Fibroblast of skin of left biceps (primary cell): ENCODE data around the gene DOK4.
"Not testable (repeated sequence)": the region's sequence is repeated elsewhere in the genome, so short reads cannot be mapped to it uniquely, and the experiment has no call there.

ENCODE experiments used
- DNase-seq, 2 experiments: peaks; one replicate each; pipeline ENCODE4 v3.0.0-alpha.2; 2013; ENCODE audit warnings: low read depth in 2 of 2

The DOK4 gene

DNA sequence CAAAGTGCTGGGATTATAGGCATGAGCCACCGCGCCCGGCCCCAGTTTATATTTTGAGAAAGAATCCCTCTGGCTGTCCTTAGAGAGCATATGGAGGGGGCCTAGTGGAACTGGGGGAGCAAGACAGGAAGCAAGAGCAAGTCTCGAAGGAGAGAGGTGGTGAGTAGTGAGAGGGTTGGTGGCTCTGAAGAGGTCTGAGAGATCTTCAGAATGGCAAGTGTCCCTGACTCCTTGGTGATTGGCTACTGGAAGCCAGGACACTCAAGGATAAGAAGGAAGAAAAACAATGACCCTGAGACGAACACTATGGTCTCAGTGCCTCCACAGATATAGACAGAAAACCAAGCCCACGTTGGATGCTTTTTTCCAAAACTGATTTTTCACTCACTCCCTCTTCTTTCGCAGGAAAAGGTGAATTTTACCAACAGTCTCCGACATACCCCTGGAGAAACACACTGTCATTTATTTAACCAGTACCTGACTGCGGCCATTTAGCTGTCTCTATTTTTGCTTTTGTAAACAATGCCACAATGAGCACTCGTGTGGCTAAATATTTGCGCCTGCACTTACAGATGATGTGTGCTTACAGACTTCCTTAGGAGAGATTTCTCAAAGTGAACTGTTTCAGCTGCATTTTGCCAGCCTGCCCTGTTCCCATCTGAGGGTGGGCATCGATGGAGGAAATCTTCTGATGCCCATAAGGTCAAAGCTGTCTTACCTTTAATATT lies 15.9 kb upstream of the DOK4 start:
- DNase-seq: no peak

DNA sequence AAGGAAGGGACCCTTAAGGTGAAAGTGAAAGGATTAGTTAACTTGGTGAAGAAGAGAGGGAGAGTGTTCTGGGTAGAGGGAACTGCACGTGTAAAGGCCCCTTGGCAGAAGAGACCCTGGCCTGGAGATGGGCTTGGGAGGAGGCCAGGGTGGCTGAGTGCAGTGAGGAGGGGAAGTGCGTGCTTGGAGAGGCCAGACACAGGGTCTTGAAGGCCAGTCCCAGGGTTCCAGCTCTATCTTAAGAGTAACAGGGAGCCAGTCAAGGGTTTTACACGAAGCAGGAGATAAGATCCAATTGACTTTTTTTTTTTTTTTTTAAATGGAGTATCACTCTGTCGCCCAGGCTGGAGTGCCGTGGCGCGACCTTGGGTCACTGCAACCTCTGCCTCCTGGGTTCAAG lies 15.2 kb upstream of the DOK4 start:
- no peak for DNase-seq

DNA sequence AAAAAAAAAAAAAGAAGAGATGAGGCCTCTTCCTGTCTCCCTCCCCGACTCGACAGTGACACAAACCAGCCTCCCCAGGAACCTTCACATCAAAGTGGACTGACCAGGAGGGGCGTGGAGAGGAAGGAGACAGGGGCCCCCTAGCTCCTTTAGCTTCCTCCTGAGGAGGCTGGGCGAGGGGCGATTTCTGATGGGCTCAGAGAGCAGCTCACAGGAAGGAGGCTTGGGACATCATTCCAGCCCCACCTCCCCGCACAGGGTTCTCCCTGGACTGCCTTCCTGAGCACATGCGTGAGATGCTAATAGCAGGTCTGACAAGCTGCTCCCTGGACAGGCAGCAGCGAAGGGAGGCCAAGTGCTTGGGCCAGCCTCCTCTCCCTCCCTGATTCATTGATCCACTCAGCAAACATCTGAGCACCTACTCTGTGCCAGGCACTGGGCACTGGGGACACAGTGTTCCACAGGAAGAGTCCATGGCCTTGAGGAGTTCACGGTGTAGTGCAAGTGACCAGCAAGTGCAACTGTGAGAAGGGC lies 14.4 kb upstream of the DOK4 start:
- DNase-seq: no peak

DNA sequence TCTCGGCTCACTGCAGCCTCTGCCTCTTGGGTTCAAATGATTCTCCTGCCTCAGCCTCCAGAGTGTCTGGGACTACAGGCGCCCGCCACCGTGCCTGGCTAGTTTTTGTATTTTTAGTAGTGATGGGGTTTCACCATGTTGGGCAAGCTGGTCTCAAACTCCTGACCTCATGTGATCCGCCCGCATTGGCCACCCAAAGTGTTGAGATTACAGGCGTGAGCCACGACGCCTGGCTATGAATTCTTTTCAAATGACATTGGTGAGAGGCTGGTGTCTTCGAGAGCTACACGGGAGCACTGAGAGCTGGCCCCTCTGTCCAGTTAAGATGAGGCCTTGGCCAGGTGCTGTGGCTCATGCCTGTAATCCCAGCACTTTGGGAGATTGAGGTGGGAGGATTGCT lies 13.6 kb upstream of the DOK4 start:
- not testable (repeated sequence) for DNase-seq

DNA sequence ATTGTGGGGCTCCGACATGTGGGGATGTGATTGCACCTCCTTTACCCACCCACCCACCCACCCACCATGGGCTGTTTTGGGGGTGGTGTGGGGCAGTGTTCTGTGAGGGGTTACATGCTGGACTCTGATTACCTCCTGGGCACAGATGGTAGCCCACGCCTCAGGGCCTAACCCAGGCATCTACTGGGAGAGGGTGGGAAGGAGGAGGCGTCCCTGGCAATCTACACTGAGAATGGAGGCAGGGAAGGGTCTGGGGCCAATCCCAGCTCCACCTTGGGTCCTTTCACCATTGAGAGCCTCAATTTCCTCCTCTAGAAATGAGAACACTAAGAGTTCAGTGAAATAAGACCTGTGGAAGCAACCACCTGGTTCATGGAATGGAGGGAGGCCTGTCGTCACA lies 11.7 kb upstream of the DOK4 start:
- no peak for DNase-seq

DNA sequence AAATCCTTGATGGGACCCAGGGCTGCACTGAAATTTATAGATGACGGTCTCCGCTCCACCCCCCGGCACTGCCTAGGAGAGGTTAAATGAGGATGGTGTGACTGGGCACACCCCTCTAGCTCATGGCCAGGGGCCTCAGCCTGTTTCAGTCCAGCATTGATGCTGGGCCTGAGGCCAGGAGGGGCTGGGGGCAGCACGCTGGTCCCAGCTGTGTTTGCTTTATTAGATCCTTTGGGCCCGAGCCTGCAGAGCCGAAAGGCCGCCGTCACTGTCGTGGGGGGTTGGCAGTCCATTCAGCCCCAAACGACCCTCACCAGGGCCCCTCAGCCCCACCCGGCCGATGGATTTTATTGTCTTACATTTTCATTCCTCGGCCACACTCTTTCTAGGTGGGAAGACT lies 10.8 kb upstream of the DOK4 start:
- no peak for DNase-seq

DNA sequence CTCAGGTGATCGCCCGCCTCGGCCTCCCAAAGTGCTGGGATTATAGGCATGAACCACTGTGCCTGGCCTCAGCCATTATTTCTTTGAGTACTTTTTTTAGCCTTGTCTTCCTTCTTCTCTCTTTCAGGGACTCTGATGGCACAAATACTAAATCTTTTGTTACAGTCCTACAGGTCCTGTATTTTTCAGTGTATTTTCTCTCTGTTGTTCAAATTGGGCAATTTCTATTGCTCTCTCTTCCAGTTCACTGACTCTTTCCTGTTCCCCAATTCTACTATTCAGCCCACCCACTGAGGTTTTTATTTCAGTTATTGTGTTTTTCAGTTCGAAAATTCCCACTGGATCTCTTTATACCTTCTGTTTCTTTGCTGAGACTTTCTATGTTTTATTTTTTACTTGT lies 7.5 kb upstream of the DOK4 start:
- no peak for DNase-seq

DNA sequence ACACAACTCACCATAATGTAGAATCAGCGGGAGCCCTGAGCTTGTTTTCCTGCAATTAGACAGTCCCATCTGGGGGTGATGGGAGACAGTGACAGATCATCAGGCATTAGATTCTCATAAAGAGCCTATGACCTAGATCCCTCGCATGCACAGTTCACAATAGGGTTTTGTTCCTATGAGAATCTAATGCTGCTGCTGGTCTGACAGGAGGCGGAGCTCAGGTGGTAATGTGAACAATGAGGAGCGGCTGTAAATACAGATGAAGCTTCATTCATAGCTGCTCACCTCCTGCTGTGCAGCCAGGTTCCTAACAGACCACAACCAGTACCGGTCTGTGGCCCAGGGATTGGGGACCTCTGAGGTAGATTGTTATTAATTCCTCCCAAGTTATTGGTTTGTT lies 2.9 kb upstream of the DOK4 start:
- DNase-seq: no peak

DNA sequence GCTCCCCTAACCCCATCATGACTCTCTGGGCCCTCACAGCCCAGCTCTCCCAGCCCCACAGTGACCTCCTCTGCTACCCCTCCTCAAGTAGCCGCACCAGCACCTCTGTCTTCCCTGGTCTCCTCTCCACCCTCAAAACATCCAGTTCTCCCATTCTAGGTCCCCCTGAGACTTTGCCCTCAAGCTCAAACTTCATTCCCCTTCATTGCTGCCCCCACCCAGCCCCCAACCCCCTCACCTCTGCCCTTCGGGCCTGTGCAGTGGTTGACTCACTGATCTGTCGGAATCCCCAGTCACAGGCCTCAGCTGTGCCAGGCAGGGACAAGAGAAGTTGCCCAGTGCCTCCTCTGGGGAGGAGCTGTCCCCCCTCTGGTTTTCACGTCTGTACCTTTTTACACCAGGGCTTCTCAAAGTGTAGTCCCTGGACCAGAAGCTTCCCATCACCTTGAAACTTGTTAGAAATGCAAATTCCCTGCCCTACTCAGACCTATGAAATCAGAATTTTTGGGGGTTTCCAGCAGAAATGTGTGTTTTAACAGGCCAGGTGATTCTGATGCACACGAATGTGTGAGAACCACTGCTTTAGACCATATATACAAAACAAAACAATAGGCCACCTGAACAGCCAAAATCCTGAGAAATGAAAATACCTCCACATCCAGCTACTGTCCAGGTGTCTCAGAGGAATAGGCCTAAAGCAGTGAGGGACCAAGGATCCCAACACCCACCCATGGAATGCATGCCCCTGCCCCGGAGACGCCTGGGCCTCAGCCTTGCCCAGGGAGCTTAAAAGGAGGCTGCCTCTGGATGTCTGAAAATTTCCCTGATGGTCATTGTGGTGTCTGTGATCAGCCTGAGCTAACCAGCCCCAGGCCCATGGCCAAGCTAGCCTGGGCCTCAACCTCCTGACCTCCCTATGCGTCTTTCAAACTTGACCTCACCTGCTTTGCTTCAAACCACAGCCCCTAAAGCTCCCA lies 853 bp upstream of the DOK4 start:
- DNase-seq: no peak

DNA sequence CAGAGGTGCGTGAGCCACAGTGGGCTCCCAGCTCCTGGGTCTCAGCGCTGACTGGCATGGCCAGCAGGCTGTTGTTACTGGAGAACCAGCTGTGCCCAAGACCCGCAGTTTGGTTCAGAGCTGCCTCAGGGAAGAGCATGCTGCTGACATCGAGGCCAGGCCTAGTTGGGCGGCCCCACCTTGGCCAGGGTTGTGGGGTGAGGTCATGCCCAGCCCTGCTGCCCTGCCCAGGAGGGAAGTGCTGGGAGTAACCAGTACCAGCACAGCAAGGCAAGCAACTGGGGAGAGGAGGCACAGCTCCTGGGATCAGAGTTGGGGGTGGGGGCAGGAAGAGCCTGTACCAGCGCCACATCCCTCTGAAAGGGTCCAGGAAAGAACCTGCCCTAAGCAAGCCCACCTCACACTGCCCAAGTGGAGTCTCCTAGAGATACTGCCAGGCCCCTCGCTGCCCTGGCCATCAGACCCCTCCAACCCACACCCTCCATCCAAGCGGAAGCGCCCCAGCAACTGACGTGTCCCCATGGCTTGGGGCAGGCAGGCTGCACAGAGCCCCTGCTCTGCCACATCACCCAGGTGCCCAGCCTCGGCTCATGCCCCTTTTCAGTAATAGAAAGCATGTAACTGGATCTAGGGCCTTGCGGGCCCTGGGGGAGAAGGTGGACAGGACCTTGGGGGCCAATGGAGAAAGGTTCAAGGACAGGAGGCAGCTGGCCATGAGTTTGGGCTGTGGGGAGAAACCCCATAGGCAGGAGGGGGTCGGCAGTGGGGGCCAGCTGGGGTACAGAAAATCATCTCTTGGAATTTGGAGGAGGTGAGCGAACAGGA lies 990 bp downstream of the DOK4 start:
- DNase-seq: no peak

DNA sequence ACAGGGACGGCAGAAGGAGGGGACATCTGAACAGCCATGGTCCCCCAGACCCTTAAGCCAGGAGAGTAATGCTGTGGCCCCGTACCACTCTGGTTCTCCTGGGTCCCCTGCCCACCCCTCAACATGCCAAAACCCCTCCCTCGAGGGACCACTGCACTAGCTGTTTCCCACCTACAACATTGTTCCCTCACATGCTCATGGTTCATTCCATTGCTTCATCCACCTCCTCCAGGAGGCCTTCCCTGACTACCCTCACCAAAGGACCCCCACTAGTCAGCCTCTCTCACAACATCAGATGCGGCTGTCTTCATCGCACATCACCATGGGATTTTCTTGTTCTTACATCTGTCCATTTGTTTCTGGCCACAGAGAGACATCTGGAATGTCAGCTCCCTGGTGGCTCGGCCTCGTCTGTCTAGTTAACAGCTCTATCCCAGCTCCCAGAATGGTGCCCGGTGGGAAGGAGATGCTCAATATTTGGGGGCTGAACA lies 1.7 kb downstream of the DOK4 start:
- no peak for DNase-seq

DNA sequence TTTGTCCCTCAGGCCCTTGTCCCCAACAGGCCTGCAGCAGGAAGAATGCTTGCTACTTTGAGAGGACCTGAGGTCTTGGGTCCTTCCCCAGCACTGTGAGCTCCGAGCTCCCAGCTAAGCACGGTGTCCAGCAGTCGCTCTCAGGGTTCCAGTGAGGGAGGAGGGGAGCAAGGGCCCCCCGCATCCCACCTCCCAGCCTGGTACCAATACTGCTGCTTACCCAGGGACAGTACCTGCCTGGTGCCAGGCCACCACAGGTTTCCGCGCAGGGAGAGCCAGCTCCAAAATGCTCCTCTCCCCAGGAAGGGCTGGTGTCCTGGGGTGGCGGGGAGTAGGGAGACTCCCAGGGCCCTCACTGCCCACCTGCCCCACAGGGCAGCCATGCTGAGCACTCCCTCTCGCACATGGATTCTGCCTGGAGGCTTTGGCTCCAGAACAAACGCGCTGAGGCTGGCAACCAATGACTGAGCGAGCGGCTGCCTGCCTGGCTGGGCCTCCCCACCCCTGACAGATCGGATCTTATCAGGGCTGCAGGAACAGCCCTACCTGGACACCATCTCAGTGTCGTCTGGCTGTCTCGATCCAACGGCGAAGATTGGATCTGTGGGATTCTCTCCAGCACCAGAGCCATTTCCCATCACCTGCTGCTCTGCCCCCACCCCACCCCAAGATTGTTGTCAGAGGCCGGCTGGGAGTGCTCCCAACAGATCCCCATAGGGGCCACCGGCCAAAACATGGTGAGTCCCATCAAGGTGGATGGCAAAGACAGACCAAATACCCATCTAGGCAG lies 2.4 kb downstream of the DOK4 start:
- no peak for DNase-seq

DNA sequence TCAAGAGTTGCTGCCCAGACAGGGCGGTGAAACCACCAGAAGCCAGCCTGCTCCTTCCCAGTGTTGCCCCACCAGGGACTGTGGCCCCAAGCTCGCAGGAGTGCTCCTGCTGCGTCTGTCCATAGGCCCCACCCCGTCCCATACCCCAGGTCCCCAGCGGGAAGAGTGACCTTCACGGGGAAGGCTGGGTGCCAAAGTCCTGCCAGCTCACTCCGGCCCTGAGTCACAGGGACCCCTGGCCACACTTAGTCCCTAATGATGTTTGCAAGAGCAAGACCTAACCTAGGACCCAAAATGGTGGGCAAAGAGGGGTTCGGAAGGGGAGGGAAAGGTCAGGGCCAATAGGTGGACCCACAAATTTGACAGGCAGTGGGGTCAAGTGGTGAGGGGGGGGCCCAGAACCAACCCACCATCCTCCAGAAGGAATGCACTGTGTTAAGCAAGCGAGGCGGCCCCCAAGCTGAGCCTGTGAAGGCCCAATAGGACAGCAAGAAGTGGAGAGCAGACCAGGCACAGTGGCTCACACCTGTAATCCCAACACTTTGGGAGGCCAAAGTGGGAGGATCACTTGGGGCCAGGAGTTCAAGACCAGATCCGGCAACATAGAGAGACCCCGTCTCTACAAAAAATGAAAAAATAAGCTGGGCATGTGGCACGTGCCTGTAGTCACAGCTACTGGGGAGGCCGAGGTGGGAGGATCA lies 3.3 kb downstream of the DOK4 start:
- DNase-seq: no peak

DNA sequence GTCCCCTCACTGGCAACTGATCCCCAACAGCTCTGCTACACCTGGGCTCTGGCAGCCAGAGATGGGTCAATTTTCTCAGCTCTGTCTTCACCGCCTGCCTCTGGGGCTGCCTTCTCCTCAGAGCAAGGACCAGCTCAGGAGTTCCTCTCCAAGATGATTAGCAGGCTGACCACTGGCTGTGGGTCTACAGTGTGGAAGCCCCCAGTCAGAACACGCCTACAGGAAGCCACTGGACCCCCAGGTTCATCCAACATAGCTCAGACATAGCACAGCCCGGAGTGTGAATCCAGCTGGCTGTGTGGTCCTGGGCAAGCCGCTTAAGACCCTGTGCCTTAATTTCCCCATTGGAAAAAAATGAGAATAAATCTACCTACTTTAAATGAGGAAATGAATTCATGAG lies 4.9 kb downstream of the DOK4 start:
- no peak for DNase-seq

DNA sequence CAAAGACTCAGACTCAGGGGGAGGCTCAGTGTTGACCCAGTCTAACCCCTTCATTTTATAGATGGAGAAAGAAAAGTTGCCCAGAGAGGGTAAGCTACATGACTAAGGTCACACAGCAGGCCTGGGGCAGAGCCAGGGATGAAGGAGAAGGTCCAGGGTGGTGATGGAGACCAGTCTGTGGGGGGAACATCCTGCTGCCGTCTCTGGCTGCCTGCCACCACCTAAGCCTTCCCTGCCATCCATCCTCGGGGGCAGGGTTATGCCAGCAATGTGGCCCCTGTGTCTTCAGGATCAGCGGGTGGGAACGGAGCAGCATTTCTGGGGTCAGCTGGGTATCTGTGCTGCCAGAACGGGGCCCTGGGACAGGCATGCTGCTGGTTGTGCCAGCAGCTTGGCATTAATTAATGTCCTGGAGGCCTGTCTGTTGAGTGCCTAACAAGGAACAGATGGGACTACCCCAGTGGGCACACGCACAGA lies 5.5 kb downstream of the DOK4 start:
- no peak for DNase-seq

DNA sequence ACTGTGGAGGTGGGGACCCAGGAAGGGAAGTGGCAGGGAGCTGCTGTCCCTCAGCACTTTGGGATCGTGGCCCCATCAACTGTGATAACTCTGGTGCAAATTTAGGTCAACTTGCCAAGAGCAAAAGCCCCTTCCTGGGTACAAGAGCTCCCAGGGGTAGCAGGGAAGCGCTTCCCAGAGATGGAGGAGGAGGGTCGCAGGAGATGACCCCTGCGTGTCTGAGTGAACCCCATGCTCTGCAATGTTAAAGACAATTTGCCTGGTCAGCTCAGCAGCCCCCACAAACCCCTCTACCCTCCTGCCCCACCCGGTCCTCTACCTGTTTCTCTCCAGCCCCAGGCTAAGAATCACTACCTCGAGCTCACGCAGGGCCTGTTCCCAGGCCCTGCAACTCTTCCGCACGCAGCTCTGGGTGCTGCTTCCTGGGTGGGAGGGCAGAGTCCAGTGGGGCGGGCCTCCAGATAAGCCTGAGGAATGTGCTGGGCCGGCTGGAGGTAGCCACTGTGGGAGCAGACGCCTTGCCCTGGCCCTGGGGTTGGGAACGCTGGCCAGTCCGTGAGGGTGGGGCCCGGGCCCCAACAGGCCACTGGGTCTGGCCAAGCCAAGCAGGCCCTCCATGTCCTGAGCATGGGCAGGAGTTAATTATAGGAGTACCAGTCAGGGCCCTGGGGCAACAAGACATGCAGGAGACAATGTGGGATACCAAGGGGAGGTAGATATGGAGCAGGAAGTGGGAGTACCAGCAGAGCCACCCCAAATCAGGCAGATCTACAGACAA lies 6.1 kb downstream of the DOK4 start:
- no peak for DNase-seq

DNA sequence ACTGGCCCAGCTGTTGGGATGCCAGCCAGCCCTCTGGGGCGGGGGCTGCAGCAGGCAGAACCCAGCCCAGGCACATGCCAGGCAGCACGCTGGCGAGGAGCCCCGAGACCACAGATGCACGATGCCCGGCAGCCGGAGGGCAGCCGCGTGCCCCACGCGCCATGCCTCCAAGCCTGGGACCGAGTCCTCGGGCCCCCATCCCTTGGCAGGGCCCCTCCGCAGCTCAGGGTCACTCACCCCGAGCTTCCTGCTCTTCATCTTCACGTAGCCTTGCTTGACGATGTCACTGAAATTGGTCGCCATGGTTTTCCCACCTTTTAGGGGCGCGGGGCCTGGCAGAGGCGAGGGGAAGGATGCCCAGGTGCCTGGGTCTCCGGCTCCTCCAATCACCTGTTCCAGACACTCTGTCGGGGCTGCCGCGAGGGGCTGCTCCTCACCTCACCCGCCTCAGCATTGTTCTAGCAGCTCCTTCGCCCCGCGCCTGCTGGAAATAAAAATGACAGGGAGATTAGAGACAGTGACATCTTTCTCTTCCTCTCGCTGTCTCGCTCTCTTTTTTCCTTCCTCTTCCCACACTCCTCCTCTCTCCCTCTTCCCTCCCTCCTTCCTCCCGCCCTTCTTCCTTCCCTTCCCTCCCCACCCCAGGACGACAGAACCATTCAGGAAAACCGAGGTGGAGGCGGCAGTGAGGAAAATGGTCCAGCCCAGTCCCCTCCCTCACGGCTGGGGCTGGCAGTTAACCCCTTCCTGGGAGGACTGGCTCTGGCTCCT lies 6.9 kb downstream of the DOK4 start:
- peak; percentile 25 to 33 for DNase-seq

DNA sequence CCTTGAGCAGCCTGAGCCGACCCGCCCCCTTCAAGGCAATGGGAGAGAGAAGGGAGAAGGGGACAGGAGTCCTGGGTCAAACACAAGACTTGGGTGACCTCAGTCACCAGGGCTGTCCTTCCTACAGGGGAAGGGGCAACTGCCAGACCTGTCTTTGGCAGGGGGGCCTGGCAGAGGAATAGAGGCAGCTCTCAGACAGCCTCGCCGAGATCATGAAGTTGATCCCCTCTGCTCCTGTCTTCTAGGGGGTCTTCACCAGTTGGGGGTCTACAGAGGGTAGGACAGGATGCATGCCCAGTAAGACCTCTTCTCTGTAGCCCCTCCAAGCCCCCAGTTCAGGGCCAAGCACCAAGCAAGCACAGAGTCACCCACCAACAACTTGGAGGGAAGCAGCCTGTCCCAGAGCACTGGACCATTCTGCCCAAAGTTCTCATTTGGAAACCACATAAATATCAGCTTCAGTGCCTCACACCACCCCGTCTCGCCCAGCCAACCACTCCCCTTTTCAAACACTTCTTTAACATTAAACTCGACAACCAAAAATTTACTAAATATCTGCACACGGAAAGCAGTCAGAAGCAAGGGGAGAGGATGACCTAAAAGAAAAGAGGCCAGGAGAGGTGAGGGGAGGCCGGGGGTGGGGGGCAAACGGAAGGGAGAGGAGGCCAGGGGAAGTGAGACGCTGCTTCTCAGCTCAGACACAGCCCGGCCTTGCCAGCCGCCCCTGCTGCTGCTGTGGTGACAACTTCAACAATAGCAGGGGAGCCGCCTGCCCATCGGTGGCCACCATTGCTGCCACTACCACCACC lies 7.7 kb downstream of the DOK4 start:
- DNase-seq: no peak
